PC-9 (cell line): ENCODE data around the gene MIEN1.

ENCODE experiments used
- CTCF ChIP-seq: fragments of 200-600 bp; sonication (generic); conservative IDR thresholded peaks from 2 replicates; pipeline ENCODE4 v1.6.1; 2017; ENCODE audit warnings: mixed run types, antibody characterized with exemption, mild to moderate bottlenecking, moderate library complexity
- EZH2 ChIP-seq: fragments of 200-600 bp; sonication (generic); IDR thresholded peaks from 2 replicates; pipeline ENCODE4 v1.8.0; 2017; ENCODE audit warnings: antibody characterized with exemption, low read depth

DNA sequence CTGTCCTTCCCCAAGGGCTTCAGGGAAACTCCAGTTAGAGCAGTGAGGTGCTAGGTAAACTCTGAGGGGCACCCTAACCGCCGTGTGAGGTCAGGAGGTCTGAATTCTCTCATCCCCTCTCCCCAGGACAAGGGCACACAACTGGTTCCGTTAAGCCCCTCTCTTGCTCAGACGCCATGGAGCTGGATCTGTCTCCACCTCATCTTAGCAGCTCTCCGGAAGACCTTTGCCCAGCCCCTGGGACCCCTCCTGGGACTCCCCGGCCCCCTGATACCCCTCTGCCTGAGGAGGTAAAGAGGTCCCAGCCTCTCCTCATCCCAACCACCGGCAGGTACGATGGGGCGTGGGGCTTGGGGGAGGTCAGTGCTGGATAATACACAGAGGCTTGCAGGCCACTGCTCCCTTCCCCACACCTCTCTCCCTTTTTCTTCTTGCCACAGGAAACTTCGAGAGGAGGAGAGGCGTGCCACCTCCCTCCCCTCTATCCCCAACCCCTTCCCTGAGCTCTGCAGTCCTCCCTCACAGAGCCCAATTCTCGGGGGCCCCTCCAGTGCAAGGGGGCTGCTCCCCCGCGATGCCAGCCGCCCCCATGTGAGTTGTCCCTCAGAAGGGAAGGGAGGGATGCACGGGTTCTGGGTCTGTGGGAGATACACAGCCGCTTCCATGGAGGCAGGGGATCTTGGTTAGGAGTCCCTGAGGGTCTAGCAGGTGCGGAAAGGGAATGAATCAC is 12.0 kb upstream of the MIEN1 start:
- no peak for TF ChIP-seq CTCF
- no peak for TF ChIP-seq EZH2
